ENCODE measurements around the gene TPRG1.

The TPRG1 gene

GRCh38 chr3:189311521-189311920 lies 139.8 kb downstream of the TPRG1 start:
- no peak overlapping the region for H3K27ac ChIP-seq
- no peak for DNase-seq
- no peaks in the 10 kb centered on the region for H3K36me3 ChIP-seq
- TF ChIP-seq CTCF (IDR thresholded peaks at IDR 0.05; ENCODE audit: low read depth, low read length) = no peak
- H3K27me3 ChIP-seq (ENCODE audit: insufficient read depth, low read depth, severe bottlenecking) = no peaks in the 10 kb centered on the region
- no peak overlapping the region for H3K4me3 ChIP-seq (ENCODE audit: low read depth, low read length)
- no peaks in the 10 kb centered on the region for H3K9me3 ChIP-seq (ENCODE audit: severe bottlenecking)

GRCh38 chr3:189312866-189313265 lies 141.1 kb downstream of the TPRG1 start:
- H3K4me3 ChIP-seq (ENCODE audit: low read depth, low read length) = no peak overlapping the region
- no peaks in the 10 kb centered on the region for H3K9me3 ChIP-seq (ENCODE audit: severe bottlenecking)
- H3K36me3 ChIP-seq = no peaks in the 10 kb centered on the region
- DNase-seq = no peak
- TF ChIP-seq CTCF (IDR thresholded peaks at IDR 0.05; ENCODE audit: low read depth, low read length) = no peak
- H3K27ac ChIP-seq = no peak overlapping the region
- H3K27me3 ChIP-seq (ENCODE audit: insufficient read depth, low read depth, severe bottlenecking) = no peaks in the 10 kb centered on the region

- Histone ChIP-seq H3K27me3 (ENCODE audit: insufficient read depth, low read depth, severe bottlenecking) (no peaks in the 10 kb centered on the region), H3K9me3 (ENCODE audit: severe bottlenecking) (no peaks in the 10 kb centered on the region), H3K4me3 (ENCODE audit: low read depth, low read length) (no peak overlapping the region), H3K27ac (no peak overlapping the region), H3K36me3 (no peaks in the 10 kb centered on the region)
- no peak for DNase-seq
- no peak for TF ChIP-seq CTCF (IDR thresholded peaks at IDR 0.05; ENCODE audit: low read depth, low read length)
Measured at GRCh38 chr3:189316296-189317019, 144.7 kb downstream of the TPRG1 start.

GRCh38 chr3:189317911-189318310 lies 146.1 kb downstream of the TPRG1 start:
- no peaks in the 10 kb centered on the region for H3K36me3 ChIP-seq
- no peaks in the 10 kb centered on the region for H3K9me3 ChIP-seq (ENCODE audit: severe bottlenecking)
- TF ChIP-seq CTCF (IDR thresholded peaks at IDR 0.05; ENCODE audit: low read depth, low read length) = no peak
- no peaks in the 10 kb centered on the region for H3K27me3 ChIP-seq (ENCODE audit: insufficient read depth, low read depth, severe bottlenecking)
- no peak overlapping the region for H3K4me3 ChIP-seq (ENCODE audit: low read depth, low read length)
- H3K27ac ChIP-seq = no peak overlapping the region
- DNase-seq = no peak

- TF ChIP-seq CTCF (IDR thresholded peaks at IDR 0.05; ENCODE audit: low read depth, low read length) = no peak
- Histone ChIP-seq H3K27ac (no peak overlapping the region), H3K36me3 (no peaks in the 10 kb centered on the region), H3K27me3 (ENCODE audit: insufficient read depth, low read depth, severe bottlenecking) (no peaks in the 10 kb centered on the region), H3K4me3 (ENCODE audit: low read depth, low read length) (no peak overlapping the region), H3K9me3 (ENCODE audit: severe bottlenecking) (no peaks in the 10 kb centered on the region)
- DNase-seq = no peak
Measured at GRCh38 chr3:189320511-189320910, 148.7 kb downstream of the TPRG1 start.

GRCh38 chr3:189322339-189322738 lies 150.6 kb downstream of the TPRG1 start:
- no peaks in the 10 kb centered on the region for H3K9me3 ChIP-seq (ENCODE audit: severe bottlenecking)
- DNase-seq = no peak
- no peak for TF ChIP-seq CTCF (IDR thresholded peaks at IDR 0.05; ENCODE audit: low read depth, low read length)
- H3K36me3 ChIP-seq = no peaks in the 10 kb centered on the region
- H3K4me3 ChIP-seq (ENCODE audit: low read depth, low read length) = no peak overlapping the region
- no peak overlapping the region for H3K27ac ChIP-seq
- no peaks in the 10 kb centered on the region for H3K27me3 ChIP-seq (ENCODE audit: insufficient read depth, low read depth, severe bottlenecking)

Data from WERI-Rb-1 (cell line).